ENCODE results near the gene NHS.
A peak's percentile ranks its signal among the peaks of the same experiment; 100 is the strongest.

NHS gene

GRCh38 chrX:17705211-17705610, 330.2 kb downstream of the NHS start:
- no peak for DNase-seq (ENCODE audit: low read depth)
- TF ChIP-seq, protein P1, sequence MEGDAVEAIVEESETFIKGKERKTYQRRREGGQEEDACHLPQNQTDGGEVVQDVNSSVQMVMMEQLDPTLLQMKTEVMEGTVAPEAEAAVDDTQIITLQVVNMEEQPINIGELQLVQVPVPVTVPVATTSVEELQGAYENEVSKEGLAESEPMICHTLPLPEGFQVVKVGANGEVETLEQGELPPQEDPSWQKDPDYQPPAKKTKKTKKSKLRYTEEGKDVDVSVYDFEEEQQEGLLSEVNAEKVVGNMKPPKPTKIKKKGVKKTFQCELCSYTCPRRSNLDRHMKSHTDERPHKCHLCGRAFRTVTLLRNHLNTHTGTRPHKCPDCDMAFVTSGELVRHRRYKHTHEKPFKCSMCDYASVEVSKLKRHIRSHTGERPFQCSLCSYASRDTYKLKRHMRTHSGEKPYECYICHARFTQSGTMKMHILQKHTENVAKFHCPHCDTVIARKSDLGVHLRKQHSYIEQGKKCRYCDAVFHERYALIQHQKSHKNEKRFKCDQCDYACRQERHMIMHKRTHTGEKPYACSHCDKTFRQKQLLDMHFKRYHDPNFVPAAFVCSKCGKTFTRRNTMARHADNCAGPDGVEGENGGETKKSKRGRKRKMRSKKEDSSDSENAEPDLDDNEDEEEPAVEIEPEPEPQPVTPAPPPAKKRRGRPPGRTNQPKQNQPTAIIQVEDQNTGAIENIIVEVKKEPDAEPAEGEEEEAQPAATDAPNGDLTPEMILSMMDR (IDR thresholded peaks at IDR 0.05; ENCODE audit: insufficient read depth, low read depth, low read length, missing control alignments) = no peak
- H3K4me3 ChIP-seq (ENCODE audit: low read length) = no peak overlapping the region

DNA sequence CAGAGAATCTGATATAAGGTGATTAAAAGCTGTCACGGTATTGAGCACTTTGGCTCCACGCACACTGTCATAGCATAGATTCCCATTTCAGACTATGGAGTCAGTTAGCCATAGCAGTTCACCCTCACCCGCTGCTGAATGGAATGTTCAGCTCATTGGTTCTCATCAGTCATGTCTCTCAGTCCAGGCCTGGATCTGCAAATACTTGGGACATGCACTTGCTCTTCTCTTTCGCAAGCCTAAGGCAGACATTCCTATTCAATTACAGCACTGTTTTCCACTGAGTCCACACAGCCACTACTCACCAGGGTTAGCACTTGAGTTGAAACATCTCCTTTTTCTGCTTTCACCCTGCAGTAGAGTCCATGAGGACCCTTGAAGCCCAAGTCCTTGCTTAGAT, 331.7 kb downstream of the NHS start:
- TF ChIP-seq, protein P1 (IDR thresholded peaks at IDR 0.05; ENCODE audit: insufficient read depth, low read depth, low read length, missing control alignments) = no peak
- no peak overlapping the region for H3K4me3 ChIP-seq (ENCODE audit: low read length)
- peak; percentile 85 for DNase-seq (ENCODE audit: low read depth)

DNA sequence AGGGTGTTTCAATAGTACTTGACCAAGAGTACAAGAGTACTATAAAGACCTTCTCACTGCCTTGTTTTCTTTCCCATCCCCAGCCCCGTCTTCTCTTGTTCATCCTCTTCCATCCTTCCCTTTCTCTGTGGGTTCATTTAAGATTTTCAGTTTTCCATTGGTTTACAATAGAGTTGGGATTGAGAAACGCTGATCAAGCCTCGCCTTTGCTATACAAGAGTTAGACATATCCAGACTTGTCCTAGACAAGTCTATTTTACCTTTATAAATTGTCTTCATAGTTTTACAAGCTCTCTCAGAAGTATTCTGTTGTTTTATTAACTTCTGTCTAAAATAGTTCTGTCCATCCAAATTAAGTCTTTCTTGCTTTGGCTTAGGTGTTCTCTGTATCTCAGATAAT, 332.7 kb downstream of the NHS start:
- TF ChIP-seq, protein P1 (IDR thresholded peaks at IDR 0.05; ENCODE audit: insufficient read depth, low read depth, low read length, missing control alignments) = no peak
- H3K4me3 ChIP-seq (ENCODE audit: low read length) = no peak overlapping the region
- peak; percentile 57 for DNase-seq (ENCODE audit: low read depth)

GRCh38 chrX:17710871-17711301, 335.9 kb downstream of the NHS start:
- TF ChIP-seq, protein P1 (IDR thresholded peaks at IDR 0.05; ENCODE audit: insufficient read depth, low read depth, low read length, missing control alignments) = no peak
- H3K4me3 ChIP-seq (ENCODE audit: low read length) = no peak overlapping the region
- no peak for DNase-seq (ENCODE audit: low read depth)

- H3K4me3 ChIP-seq (ENCODE audit: low read length) = no peak overlapping the region
- DNase-seq (ENCODE audit: low read depth) = no peak
- TF ChIP-seq, protein P1 (IDR thresholded peaks at IDR 0.05; ENCODE audit: insufficient read depth, low read depth, low read length, missing control alignments) = no peak
Observed at GRCh38 chrX:17713288-17713687, 338.3 kb downstream of the NHS start.

GRCh38 chrX:17718649-17719165, 343.7 kb downstream of the NHS start:
- TF ChIP-seq, protein P1 (IDR thresholded peaks at IDR 0.05; ENCODE audit: insufficient read depth, low read depth, low read length, missing control alignments) = no peak
- no peak for DNase-seq (ENCODE audit: low read depth)
- no peak overlapping the region for H3K4me3 ChIP-seq (ENCODE audit: low read length)

- TF ChIP-seq, protein P1 (IDR thresholded peaks at IDR 0.05; ENCODE audit: insufficient read depth, low read depth, low read length, missing control alignments) = no peak
- no peak overlapping the region for H3K4me3 ChIP-seq (ENCODE audit: low read length)
- no peak for DNase-seq (ENCODE audit: low read depth)
Observed at GRCh38 chrX:17719711-17720110, 344.7 kb downstream of the NHS start.

All from epithelial cell of esophagus (primary cell).